HCT116 (cell line): ENCODE results near the gene PPP4R3A. TPM values are rescaled to one million over a fixed set of nuclear protein-coding genes. Genes with fewer than 3 reads are reported as not detected.

Source experiments
- ATAC-seq: fragments of 200-7000 bp; cut with Tn5 transposase; 2 replicates; pipeline ENCODE4 v1.9.1; 2020; ENCODE audit warnings: mild to moderate bottlenecking, moderate library complexity
- BruUV-seq: library from RNA; stranded (reverse); fragments of 400-500 nt; replicated peaks from 2 replicates; lab custom pipeline; 2021; lab: Mats Ljungman, UMichigan
- CTCF ChIA-PET: fragments of 300-600 bp; sonication (Branson Sonifier 250); formaldehyde crosslinking; loops from one replicate; lab custom pipeline; 2021; ENCODE audit warnings: antibody characterized with exemption; lab: Charles Lee
- POLR2A ChIA-PET: fragments of 300-600, 350-600 bp; sonication (Branson Sonifier 250); formaldehyde crosslinking; loops from one replicate; lab custom pipeline; 2021; ENCODE audit warnings: antibody characterized with exemption; lab: Charles Lee
- RAD21 ChIA-PET, 2 experiments: fragments of 300-600 bp; sonication (Branson Sonifier 250); formaldehyde crosslinking; loops; one replicate each; lab custom pipeline; 2023; ENCODE audit warnings: low total read pairs in 2 of 2; ENCODE audit not compliant: uncharacterized antibody in 2 of 2, unreplicated experiment in 2 of 2, low non-redundant PET in 1 of 2; lab: Charles Lee
- DNase-seq: peaks from one replicate; pipeline ENCODE4 v3.0.0-alpha.2; 2010; ENCODE audit warnings: low read depth, low spot score
- H2AFZ ChIP-seq: fragments of 200-600 bp; shearing (Covaris generic), sonication (generic); 2 replicates; pipeline ENCODE4 v1.6.1; 2017; ENCODE audit warnings: low read depth, mixed run types, mixed read lengths, antibody characterized with exemption, low read length; ENCODE audit not compliant: poor library complexity, severe bottlenecking
- H3K27ac ChIP-seq: 2 replicates; pipeline ENCODE4 v1.5.1; 2012; ENCODE audit warnings: low read depth, low read length
- H3K27me3 ChIP-seq: fragments of 200-600 bp; sonication (generic); 2 replicates; pipeline ENCODE4 v1.6.1; 2016; ENCODE audit warnings: mixed run types, low read length, mixed read lengths; ENCODE audit not compliant: insufficient read depth
- H3K36me3 ChIP-seq, 2 experiments: fragments of 200-500 bp in 1 of 2; fragments of 200-600 bp in 1 of 2; sonication (Bioruptor generic) in 1 of 2; sonication (generic) in 1 of 2; 2 replicates each; pipeline versions ENCODE4 v1.5.1 to v1.6.1; 2014 to 2016; ENCODE audit warnings: low read length in 2 of 2, inconsistent platforms in 1 of 2, mixed read lengths in 1 of 2, mixed run types in 1 of 2; ENCODE audit not compliant: insufficient read depth in 2 of 2, control insufficient read depth in 1 of 2
- H3K4me1 ChIP-seq, 2 experiments: fragments of 200-600 bp in 1 of 2; sonication (generic) in 1 of 2; 2 replicates each; pipeline versions ENCODE4 v1.5.1 to v1.6.1; 2012 to 2017; ENCODE audit warnings: low read length in 2 of 2, inconsistent platforms in 1 of 2, mild to moderate bottlenecking in 1 of 2, mixed read lengths in 1 of 2, mixed run types in 1 of 2, moderate library complexity in 1 of 2; ENCODE audit not compliant: insufficient read depth in 2 of 2, control insufficient read depth in 1 of 2
- H3K4me2 ChIP-seq: fragments of 200-600 bp; sonication (generic); 2 replicates; pipeline ENCODE4 v1.6.1; 2017; ENCODE audit warnings: mixed run types, low read length, mixed read lengths
- H3K4me3 ChIP-seq, 2 experiments: fragments of 200-600 bp in 1 of 2; sonication (generic) in 1 of 2; replicated peaks in 1 of 2; 2 replicates each; pipeline ENCODE4 v1.5.1; 2011 to 2016; ENCODE audit warnings: low read length in 2 of 2, control low read depth in 1 of 2, low read depth in 1 of 2, mild to moderate bottlenecking in 1 of 2, mixed read lengths in 1 of 2, mixed run types in 1 of 2
- H3K79me2 ChIP-seq: fragments of 200-600 bp; sonication (generic); 2 replicates; pipeline ENCODE4 v1.6.1; 2017; ENCODE audit warnings: mild to moderate bottlenecking, mixed run types, low read length, moderate library complexity, mixed read lengths; ENCODE audit not compliant: insufficient read depth
- H3K9ac ChIP-seq: fragments of 200-600 bp; sonication (generic); 2 replicates; pipeline ENCODE4 v1.6.1; 2016; ENCODE audit warnings: low read length, mixed read lengths
- H3K9me2 ChIP-seq: fragments of 200-600 bp; sonication (generic), shearing (Covaris generic); 2 replicates; pipeline ENCODE4 v1.6.1; 2017; ENCODE audit warnings: mixed run types, mild to moderate bottlenecking, moderate library complexity; ENCODE audit not compliant: insufficient read depth
- H3K9me3 ChIP-seq, 2 experiments: fragments of 200-500 bp in 1 of 2; fragments of 200-600 bp in 1 of 2; sonication (Bioruptor generic) in 1 of 2; sonication (generic) in 1 of 2; 2 replicates each; pipeline ENCODE4 v1.6.1; 2014 to 2017; ENCODE audit warnings: low read length in 2 of 2, mixed read lengths in 2 of 2, inconsistent platforms in 1 of 2, low read depth in 1 of 2, mild to moderate bottlenecking in 1 of 2, mixed run types in 1 of 2, moderate library complexity in 1 of 2; ENCODE audit not compliant: control insufficient read depth in 1 of 2, insufficient read depth in 1 of 2
- H4K20me1 ChIP-seq: fragments of 200-600 bp; sonication (generic), shearing (Covaris generic); 2 replicates; pipeline ENCODE4 v1.6.1; 2017; ENCODE audit warnings: mixed run types, mild to moderate bottlenecking, moderate library complexity; ENCODE audit not compliant: insufficient read depth
- CBX3 ChIP-seq: IDR thresholded peaks from 2 replicates; pipeline ENCODE4 v1.6.1; 2012; ENCODE audit warnings: low read depth
- EGR1 ChIP-seq: IDR thresholded peaks from 2 replicates; pipeline ENCODE4 v1.6.1; 2012; ENCODE audit warnings: low read depth
- ELF1 ChIP-seq: IDR thresholded peaks from 2 replicates; pipeline ENCODE4 v1.6.1; 2012; ENCODE audit warnings: low read depth, borderline replicate concordance
- EZH2 ChIP-seq: fragments of 200-600 bp; sonication (generic); IDR thresholded peaks from 2 replicates; pipeline ENCODE4 v1.6.1; 2017; ENCODE audit warnings: antibody characterized with exemption, mixed run types
- JUND ChIP-seq: IDR thresholded peaks from 2 replicates; pipeline ENCODE4 v1.6.1; 2012
- POLR2A ChIP-seq: IDR thresholded peaks from 2 replicates; pipeline ENCODE4 v1.7.0; 2011; ENCODE audit warnings: borderline replicate concordance; ENCODE audit not compliant: insufficient read depth, insufficient read length; ENCODE audit errors: extremely low read depth
- POLR2AphosphoS5 ChIP-seq: IDR thresholded peaks from 2 replicates; pipeline ENCODE4 v1.6.1; 2011; ENCODE audit warnings: mild to moderate bottlenecking, low read depth, low read length, moderate library complexity
- RAD21 ChIP-seq: IDR thresholded peaks from 2 replicates; pipeline ENCODE4 v1.6.1; 2012; ENCODE audit warnings: low read depth, mild to moderate bottlenecking
- SIN3A ChIP-seq: IDR thresholded peaks from 2 replicates; pipeline ENCODE4 v1.6.1; 2012; ENCODE audit warnings: low read depth
- SP1 ChIP-seq: IDR thresholded peaks from 2 replicates; pipeline ENCODE4 v1.6.1; 2012; ENCODE audit warnings: low read depth
- SRF ChIP-seq: IDR thresholded peaks from 2 replicates; pipeline ENCODE4 v1.6.1; 2012; ENCODE audit warnings: low read depth
- TCF7L2 ChIP-seq: IDR thresholded peaks from 2 replicates; pipeline ENCODE4 v1.7.0; 2011; ENCODE audit warnings: borderline replicate concordance, inconsistent platforms; ENCODE audit not compliant: insufficient read depth, insufficient read length; ENCODE audit errors: extremely low read depth
- YY1 ChIP-seq: IDR thresholded peaks from 2 replicates; pipeline ENCODE4 v1.6.1; 2011; ENCODE audit warnings: low read length, low read depth, moderate library complexity, mild to moderate bottlenecking; ENCODE audit not compliant: insufficient replicate concordance; ENCODE audit errors: extremely low read depth
- ZNF274 ChIP-seq: fragments of 200-500 bp; sonication (Bioruptor generic); IDR thresholded peaks from 2 replicates; pipeline ENCODE4 v1.6.1; 2014; ENCODE audit warnings: mild to moderate bottlenecking, low read depth, low read length, inconsistent platforms
- intact Hi-C: fragments of 100-400 bp; cut with micrococcal nuclease; formaldehyde crosslinking; loops from 2 replicates; pipeline ENCODE4 v1.10.0; 2022
- total RNA-seq: library from RNA; stranded (reverse); gene quantifications from one replicate; pipeline ENCODE4 v1.2.1, GENCODE V29; 2021; ENCODE audit not compliant: unreplicated experiment
- TF ChIP-seq, protein P1 (sequence below): IDR thresholded peaks from 2 replicates; pipeline ENCODE4 v1.6.1; 2012
- TF ChIP-seq, protein P2 (sequence below): IDR thresholded peaks from 2 replicates; pipeline ENCODE4 v1.6.1; 2011; ENCODE audit warnings: mild to moderate bottlenecking, low read length, moderate library complexity; ENCODE audit not compliant: insufficient replicate concordance; ENCODE audit errors: extremely low read depth
- TF ChIP-seq, protein P3 (sequence below), 3 experiments: fragments of 200-600 bp in 1 of 3; sonication (generic) in 1 of 3; IDR thresholded peaks in 2 of 3; conservative IDR thresholded peaks in 1 of 3; 2 replicates each; pipeline ENCODE4 v1.5.1; 2012 to 2017; ENCODE audit warnings: low read depth in 2 of 3, low read length in 2 of 3, antibody characterized with exemption in 1 of 3, borderline replicate concordance in 1 of 3, control low read depth in 1 of 3, mild to moderate bottlenecking in 1 of 3, mixed read lengths in 1 of 3, mixed run types in 1 of 3, moderate library complexity in 1 of 3; ENCODE audit not compliant: insufficient read depth in 1 of 3
- TF ChIP-seq, protein P4 (sequence below): IDR thresholded peaks from 2 replicates; pipeline ENCODE4 v1.6.1; 2012
- TF ChIP-seq, protein P5 (sequence below): IDR thresholded peaks from 2 replicates; pipeline ENCODE4 v1.6.1; 2012; ENCODE audit warnings: low read depth

The PPP4R3A gene
- total RNA-seq, 1 experiment from 2014 or later, result 67.7 TPM

DNA sequence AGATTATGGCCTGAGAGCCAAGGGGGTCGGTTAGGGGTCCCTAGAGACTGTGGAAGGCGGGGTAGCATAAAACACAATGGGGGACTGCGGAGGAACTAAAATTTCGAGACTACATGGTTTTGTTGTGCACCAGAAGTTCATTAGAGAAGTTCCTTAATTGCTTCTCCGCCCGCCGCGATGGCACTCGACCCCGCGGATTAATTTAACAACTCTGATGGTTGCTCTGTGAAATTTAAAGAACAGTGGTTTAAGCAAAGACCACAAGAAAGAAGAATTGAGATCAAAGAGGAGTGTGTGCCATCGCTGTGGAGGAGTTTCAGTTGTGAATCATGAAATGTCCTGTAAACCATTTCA is 91.1 kb downstream of the PPP4R3A start:
- no peaks in the 10 kb centered on the region for H3K9me2 ChIP-seq
- peaks cover 11 to 29% of the 10 kb centered on the region in 2 experiments for H3K4me1 ChIP-seq
- H2AFZ ChIP-seq, result peak overlapping the region; percentile 37
- peak overlapping the region; percentile 49 for H3K4me2 ChIP-seq
- H3K4me3 ChIP-seq, result no peak overlapping the region
- TF ChIP-seq EZH2 (no peak), ZNF274 (no peak), ELF1 (no peak), YY1 (no peak), RAD21 (no peak), SRF (no peak), POLR2AphosphoS5 (no peak), CBX3 (no peak), POLR2A (no peak), TCF7L2 (no peak), JUND (no peak), SIN3A (no peak), SP1 (no peak), EGR1 (no peak)
- TF ChIP-seq, protein P1, sequence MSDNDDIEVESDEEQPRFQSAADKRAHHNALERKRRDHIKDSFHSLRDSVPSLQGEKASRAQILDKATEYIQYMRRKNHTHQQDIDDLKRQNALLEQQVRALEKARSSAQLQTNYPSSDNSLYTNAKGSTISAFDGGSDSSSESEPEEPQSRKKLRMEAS, result no peak
- TF ChIP-seq, protein P2, sequence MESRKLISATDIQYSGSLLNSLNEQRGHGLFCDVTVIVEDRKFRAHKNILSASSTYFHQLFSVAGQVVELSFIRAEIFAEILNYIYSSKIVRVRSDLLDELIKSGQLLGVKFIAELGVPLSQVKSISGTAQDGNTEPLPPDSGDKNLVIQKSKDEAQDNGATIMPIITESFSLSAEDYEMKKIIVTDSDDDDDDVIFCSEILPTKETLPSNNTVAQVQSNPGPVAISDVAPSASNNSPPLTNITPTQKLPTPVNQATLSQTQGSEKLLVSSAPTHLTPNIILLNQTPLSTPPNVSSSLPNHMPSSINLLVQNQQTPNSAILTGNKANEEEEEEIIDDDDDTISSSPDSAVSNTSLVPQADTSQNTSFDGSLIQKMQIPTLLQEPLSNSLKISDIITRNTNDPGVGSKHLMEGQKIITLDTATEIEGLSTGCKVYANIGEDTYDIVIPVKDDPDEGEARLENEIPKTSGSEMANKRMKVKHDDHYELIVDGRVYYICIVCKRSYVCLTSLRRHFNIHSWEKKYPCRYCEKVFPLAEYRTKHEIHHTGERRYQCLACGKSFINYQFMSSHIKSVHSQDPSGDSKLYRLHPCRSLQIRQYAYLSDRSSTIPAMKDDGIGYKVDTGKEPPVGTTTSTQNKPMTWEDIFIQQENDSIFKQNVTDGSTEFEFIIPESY, result no peak
- TF ChIP-seq, protein P3, sequence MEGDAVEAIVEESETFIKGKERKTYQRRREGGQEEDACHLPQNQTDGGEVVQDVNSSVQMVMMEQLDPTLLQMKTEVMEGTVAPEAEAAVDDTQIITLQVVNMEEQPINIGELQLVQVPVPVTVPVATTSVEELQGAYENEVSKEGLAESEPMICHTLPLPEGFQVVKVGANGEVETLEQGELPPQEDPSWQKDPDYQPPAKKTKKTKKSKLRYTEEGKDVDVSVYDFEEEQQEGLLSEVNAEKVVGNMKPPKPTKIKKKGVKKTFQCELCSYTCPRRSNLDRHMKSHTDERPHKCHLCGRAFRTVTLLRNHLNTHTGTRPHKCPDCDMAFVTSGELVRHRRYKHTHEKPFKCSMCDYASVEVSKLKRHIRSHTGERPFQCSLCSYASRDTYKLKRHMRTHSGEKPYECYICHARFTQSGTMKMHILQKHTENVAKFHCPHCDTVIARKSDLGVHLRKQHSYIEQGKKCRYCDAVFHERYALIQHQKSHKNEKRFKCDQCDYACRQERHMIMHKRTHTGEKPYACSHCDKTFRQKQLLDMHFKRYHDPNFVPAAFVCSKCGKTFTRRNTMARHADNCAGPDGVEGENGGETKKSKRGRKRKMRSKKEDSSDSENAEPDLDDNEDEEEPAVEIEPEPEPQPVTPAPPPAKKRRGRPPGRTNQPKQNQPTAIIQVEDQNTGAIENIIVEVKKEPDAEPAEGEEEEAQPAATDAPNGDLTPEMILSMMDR (IDR thresholded peaks at IDR 0.05 in 2 of 3, conservative IDR thresholded peaks at IDR 0.05 in 1 of 3; ENCODE audit: borderline replicate concordance in 1 of 3, insufficient read depth in 1 of 3, low read depth in 2 of 3, low read length in 2 of 3), result no peak
- TF ChIP-seq, protein P4, sequence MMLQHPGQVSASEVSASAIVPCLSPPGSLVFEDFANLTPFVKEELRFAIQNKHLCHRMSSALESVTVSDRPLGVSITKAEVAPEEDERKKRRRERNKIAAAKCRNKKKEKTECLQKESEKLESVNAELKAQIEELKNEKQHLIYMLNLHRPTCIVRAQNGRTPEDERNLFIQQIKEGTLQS, result no peak
- TF ChIP-seq, protein P5, sequence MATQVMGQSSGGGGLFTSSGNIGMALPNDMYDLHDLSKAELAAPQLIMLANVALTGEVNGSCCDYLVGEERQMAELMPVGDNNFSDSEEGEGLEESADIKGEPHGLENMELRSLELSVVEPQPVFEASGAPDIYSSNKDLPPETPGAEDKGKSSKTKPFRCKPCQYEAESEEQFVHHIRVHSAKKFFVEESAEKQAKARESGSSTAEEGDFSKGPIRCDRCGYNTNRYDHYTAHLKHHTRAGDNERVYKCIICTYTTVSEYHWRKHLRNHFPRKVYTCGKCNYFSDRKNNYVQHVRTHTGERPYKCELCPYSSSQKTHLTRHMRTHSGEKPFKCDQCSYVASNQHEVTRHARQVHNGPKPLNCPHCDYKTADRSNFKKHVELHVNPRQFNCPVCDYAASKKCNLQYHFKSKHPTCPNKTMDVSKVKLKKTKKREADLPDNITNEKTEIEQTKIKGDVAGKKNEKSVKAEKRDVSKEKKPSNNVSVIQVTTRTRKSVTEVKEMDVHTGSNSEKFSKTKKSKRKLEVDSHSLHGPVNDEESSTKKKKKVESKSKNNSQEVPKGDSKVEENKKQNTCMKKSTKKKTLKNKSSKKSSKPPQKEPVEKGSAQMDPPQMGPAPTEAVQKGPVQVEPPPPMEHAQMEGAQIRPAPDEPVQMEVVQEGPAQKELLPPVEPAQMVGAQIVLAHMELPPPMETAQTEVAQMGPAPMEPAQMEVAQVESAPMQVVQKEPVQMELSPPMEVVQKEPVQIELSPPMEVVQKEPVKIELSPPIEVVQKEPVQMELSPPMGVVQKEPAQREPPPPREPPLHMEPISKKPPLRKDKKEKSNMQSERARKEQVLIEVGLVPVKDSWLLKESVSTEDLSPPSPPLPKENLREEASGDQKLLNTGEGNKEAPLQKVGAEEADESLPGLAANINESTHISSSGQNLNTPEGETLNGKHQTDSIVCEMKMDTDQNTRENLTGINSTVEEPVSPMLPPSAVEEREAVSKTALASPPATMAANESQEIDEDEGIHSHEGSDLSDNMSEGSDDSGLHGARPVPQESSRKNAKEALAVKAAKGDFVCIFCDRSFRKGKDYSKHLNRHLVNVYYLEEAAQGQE, result no peak
- intact Hi-C loops, result loop anchor here (1.0 to 5.0 kb wide), 2 partner anchors 96 to 493 kb away; no protein-coding TSS in a partner anchor
- H3K27me3 ChIP-seq, result no peaks in the 10 kb centered on the region
- H3K36me3 ChIP-seq, result no peaks in the 10 kb centered on the region
- BruUV-seq, result TSS peak; percentile 43
- H3K27ac ChIP-seq, result no peak overlapping the region
- POLR2A ChIA-PET, result no interaction called here
- CTCF ChIA-PET, result interaction anchor here (1.9 to 2.4 kb wide), 2 partner anchors 8 to 95 kb away, joined by 6 to 11 read pairs; no protein-coding TSS in a partner anchor
- DNase-seq (no peak), ATAC-seq (no peak)
- H3K9me3 ChIP-seq, result no peaks in the 10 kb centered on the region
- H3K9ac ChIP-seq, result no peak overlapping the region
- RAD21 ChIA-PET, result no interaction called here
- no peaks in the 10 kb centered on the region for H4K20me1 ChIP-seq
- H3K79me2 ChIP-seq, result peaks cover 10% of the 10 kb centered on the region; the same call in 1 of the 2 replicates
